Spleen (tissue), 7 donors: Measurements from ENCODE around the gene NUFIP1.

Experiments used
- POLR2A ChIP-seq, 3 donors: fragments of 450-650 bp; IDR thresholded peaks; one replicate each; pipeline ENCODE4 v1.5.1; 2017; ENCODE audit warnings: antibody characterized with exemption in 3 of 3, mild to moderate bottlenecking in 1 of 3
- POLR2AphosphoS5 ChIP-seq, 3 donors: sonication (generic); formaldehyde crosslinking; IDR thresholded peaks; one replicate each; pipeline ENCODE4 v1.5.1; 2017; ENCODE audit warnings: antibody characterized with exemption in 3 of 3
- TF ChIP-seq, protein P1 (sequence below), 11 experiments: fragments of 200-600 bp in 7 of 11; fragments of 450-650 bp in 4 of 11; sonication (generic) in 4 of 11; IDR thresholded peaks in 8 of 11; conservative IDR thresholded peaks in 3 of 11; 1 replicate in 7 of 11; 2 replicates in 4 of 11; pipeline versions ENCODE4 v1.4.0 to v1.8.0; 2016 to 2021; ENCODE audit warnings: antibody characterized with exemption in 11 of 11, inconsistent platforms in 4 of 11, mild to moderate bottlenecking in 1 of 11
- donor health status: DM: no; HTN: no; CAD: no; lungs with moderate emphysema.
- donor health status: DM: no; HTN: no; CAD: no.
- donor health status: DM: no; HTN: no; CAD: no.

DNA sequence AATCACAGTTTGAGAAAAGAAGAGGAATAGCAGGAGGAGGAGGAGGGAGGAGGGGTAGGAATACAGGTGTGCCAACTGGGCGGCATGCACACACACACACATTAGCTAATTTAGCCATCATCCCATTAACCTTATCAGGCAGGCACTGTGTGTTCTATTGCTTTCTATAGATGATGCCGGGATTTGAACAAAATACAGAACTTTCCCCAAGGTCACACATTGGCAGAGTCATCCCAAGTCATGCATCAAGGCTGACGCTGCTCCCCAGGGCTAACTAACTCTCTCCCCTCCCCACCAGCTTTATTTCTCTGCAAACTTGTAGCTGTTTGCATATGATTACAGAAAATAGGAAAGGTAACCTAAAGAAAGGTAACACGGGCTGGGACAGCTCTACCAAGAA, 83.0 kb downstream of the NUFIP1 start:
- TF ChIP-seq POLR2AphosphoS5 (IDR thresholded peaks at IDR 0.05) (no peak), POLR2A (IDR thresholded peaks at IDR 0.05) (no peak)
- TF ChIP-seq, protein P1, sequence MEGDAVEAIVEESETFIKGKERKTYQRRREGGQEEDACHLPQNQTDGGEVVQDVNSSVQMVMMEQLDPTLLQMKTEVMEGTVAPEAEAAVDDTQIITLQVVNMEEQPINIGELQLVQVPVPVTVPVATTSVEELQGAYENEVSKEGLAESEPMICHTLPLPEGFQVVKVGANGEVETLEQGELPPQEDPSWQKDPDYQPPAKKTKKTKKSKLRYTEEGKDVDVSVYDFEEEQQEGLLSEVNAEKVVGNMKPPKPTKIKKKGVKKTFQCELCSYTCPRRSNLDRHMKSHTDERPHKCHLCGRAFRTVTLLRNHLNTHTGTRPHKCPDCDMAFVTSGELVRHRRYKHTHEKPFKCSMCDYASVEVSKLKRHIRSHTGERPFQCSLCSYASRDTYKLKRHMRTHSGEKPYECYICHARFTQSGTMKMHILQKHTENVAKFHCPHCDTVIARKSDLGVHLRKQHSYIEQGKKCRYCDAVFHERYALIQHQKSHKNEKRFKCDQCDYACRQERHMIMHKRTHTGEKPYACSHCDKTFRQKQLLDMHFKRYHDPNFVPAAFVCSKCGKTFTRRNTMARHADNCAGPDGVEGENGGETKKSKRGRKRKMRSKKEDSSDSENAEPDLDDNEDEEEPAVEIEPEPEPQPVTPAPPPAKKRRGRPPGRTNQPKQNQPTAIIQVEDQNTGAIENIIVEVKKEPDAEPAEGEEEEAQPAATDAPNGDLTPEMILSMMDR (IDR thresholded peaks at IDR 0.05 in 8 of 11, conservative IDR thresholded peaks at IDR 0.05 in 3 of 11), result no peak
